Urothelium cell line (cell line): ENCODE data around the gene ARMC9.

Source experiments
- DNase-seq: peaks from one replicate; pipeline ENCODE4 v3.0.0; 2011; ENCODE audit warnings: low spot score, mixed read lengths
- FAIRE-seq: peaks from 2 replicates; lab custom pipeline; 2011; peaks lifted over from hg19 to GRCh38; lab: Jason Lieb, UNC

ARMC9 gene

GRCh38 chr2:231378026-231378722 is 179.7 kb downstream of the ARMC9 start:
- FAIRE-seq: no peak
- peak; percentile 66 for DNase-seq

GRCh38 chr2:231379266-231380215 is 181.1 kb downstream of the ARMC9 start:
- FAIRE-seq (peak; percentile 42), DNase-seq (peak; percentile 39)

- FAIRE-seq (no peak), DNase-seq (no peak)
Measured at GRCh38 chr2:231380307-231380706, 181.9 kb downstream of the ARMC9 start.

- FAIRE-seq (peak; percentile 87), DNase-seq (no peak)
Measured at GRCh38 chr2:231380991-231381847, 182.8 kb downstream of the ARMC9 start.

- DNase-seq: no peak
- FAIRE-seq: no peak
Measured at GRCh38 chr2:231382116-231382515, 183.7 kb downstream of the ARMC9 start.

GRCh38 chr2:231383416-231384108 is 185.1 kb downstream of the ARMC9 start:
- peak; percentile 55 for FAIRE-seq

GRCh38 chr2:231384109-231384435 is 185.6 kb downstream of the ARMC9 start:
- DNase-seq (no peak), FAIRE-seq (no peak)

More at GRCh38 chr2:231383416-231384108, 185.1 kb downstream of the ARMC9 start:
- DNase-seq: no peak

GRCh38 chr2:231384970-231385369 is 186.5 kb downstream of the ARMC9 start:
- FAIRE-seq (no peak), DNase-seq (no peak)

- no peak for DNase-seq
Measured at GRCh38 chr2:231385429-231385828, 187.0 kb downstream of the ARMC9 start.

GRCh38 chr2:231386446-231386845 is 188.0 kb downstream of the ARMC9 start:
- peak; percentile 74 for DNase-seq
- FAIRE-seq: no peak

More at GRCh38 chr2:231385429-231385828, 187.0 kb downstream of the ARMC9 start:
- no peak for FAIRE-seq

GRCh38 chr2:231387904-231388724 is 189.7 kb downstream of the ARMC9 start:
- DNase-seq: peak; percentile 85
- FAIRE-seq: peak; percentile 96

- DNase-seq (no peak), FAIRE-seq (no peak)
Measured at GRCh38 chr2:231388725-231389346, 190.4 kb downstream of the ARMC9 start.

GRCh38 chr2:231390667-231391066 is 192.2 kb downstream of the ARMC9 start:
- DNase-seq: no peak

GRCh38 chr2:231391981-231392380 is 193.6 kb downstream of the ARMC9 start:
- FAIRE-seq: no peak
- DNase-seq: no peak

More at GRCh38 chr2:231390667-231391066, 192.2 kb downstream of the ARMC9 start:
- FAIRE-seq: no peak

- FAIRE-seq: no peak
- DNase-seq: no peak
Measured at GRCh38 chr2:231392431-231393148, 194.2 kb downstream of the ARMC9 start.

GRCh38 chr2:231393149-231394131 is 195.0 kb downstream of the ARMC9 start:
- FAIRE-seq: no peak

More at GRCh38 chr2:231393149-231394131, 195.0 kb downstream of the ARMC9 start:
- DNase-seq: no peak
